ENCODE data around the gene KRT32. TPM values are rescaled to one million over a fixed set of nuclear protein-coding genes. Genes with fewer than 3 reads are reported as not detected.

KRT32 gene
- total and polyA plus RNA-seq, 12 donors = not detected

GRCh38 chr17:41415411-41415810 lies 51.8 kb downstream of the KRT32 start:
- Histone ChIP-seq H3K36me3 (replicated peaks in 1 of 2) (no peaks in the 10 kb centered on the region), H3K27ac (peak overlapping the region in 2 of 5 donors; percentile 19 to 55), H3K27me3 (no peaks in the 10 kb centered on the region), H3K4me3 (no peak overlapping the region), H3K4me1 (replicated peaks in 1 of 2) (peaks cover 5 to 18% of the 10 kb centered on the region in 2 donors), H3K9me3 (replicated peaks in 1 of 3) (no peaks in the 10 kb centered on the region)
- no peak for DNase-seq
- TF ChIP-seq POLR2A (IDR thresholded peaks at IDR 0.05) = no peak
- TF ChIP-seq CTCF (IDR thresholded peaks at IDR 0.05) = no peak
- intact Hi-C loops (cut with DNase I) = no loop called here
- WGBS, 4 donors = 53 to 58% (median 57%) methylated on average over 4 of the region's 4 CpGs

- Histone ChIP-seq H3K4me3 (no peak overlapping the region), H3K9me3 (replicated peaks in 1 of 3) (no peaks in the 10 kb centered on the region), H3K36me3 (replicated peaks in 1 of 2) (no peaks in the 10 kb centered on the region), H3K27me3 (no peaks in the 10 kb centered on the region), H3K4me1 (replicated peaks in 1 of 2) (peaks cover 5 to 18% of the 10 kb centered on the region in 2 donors), H3K27ac (no peak overlapping the region)
- no peak for DNase-seq
- intact Hi-C loops (cut with DNase I) = no loop called here
- 90 to 97% (median 95%) methylated on average over 1 to 2 of the region's 2 CpGs for WGBS, 4 donors
- no peak for TF ChIP-seq POLR2A (IDR thresholded peaks at IDR 0.05)
- TF ChIP-seq CTCF (IDR thresholded peaks at IDR 0.05) = no peak
Measured at GRCh38 chr17:41413982-41414381, 53.2 kb downstream of the KRT32 start.

- no peak for DNase-seq
- no peak overlapping the region for H3K27ac ChIP-seq
- no peaks in the 10 kb centered on the region for H3K36me3 ChIP-seq (replicated peaks in 1 of 2)
- no peak overlapping the region for H3K4me3 ChIP-seq
- TF ChIP-seq CTCF (IDR thresholded peaks at IDR 0.05) (no peak), POLR2A (IDR thresholded peaks at IDR 0.05) (no peak)
- H3K4me1 ChIP-seq (replicated peaks in 1 of 2) = peaks cover 5 to 18% of the 10 kb centered on the region in 2 donors
- WGBS, 4 donors = 72 to 85% (median 76%) methylated on average over 5 of the region's 5 CpGs
- intact Hi-C loops (cut with DNase I) = no loop called here
- H3K9me3 ChIP-seq (replicated peaks in 1 of 3) = no peaks in the 10 kb centered on the region
- no peaks in the 10 kb centered on the region for H3K27me3 ChIP-seq
Measured at GRCh38 chr17:41413353-41413957, 53.7 kb downstream of the KRT32 start.

GRCh38 chr17:41411072-41411840 lies 55.9 kb downstream of the KRT32 start:
- no peaks in the 10 kb centered on the region for H3K27me3 ChIP-seq
- intact Hi-C loops (cut with DNase I) = no loop called here
- H3K27ac ChIP-seq = no peak overlapping the region
- no peak for TF ChIP-seq CTCF (IDR thresholded peaks at IDR 0.05)
- no peak for TF ChIP-seq POLR2A (IDR thresholded peaks at IDR 0.05)
- H3K4me3 ChIP-seq = no peak overlapping the region
- WGBS, 4 donors = 95 to 97% (median 96%) methylated on average over 17 to 20 of the region's 20 CpGs
- H3K9me3 ChIP-seq (replicated peaks in 1 of 3) = no peaks in the 10 kb centered on the region
- H3K4me1 ChIP-seq (replicated peaks in 1 of 2) = peaks cover 1 to 9% of the 10 kb centered on the region in 2 donors
- DNase-seq = no peak
- H3K36me3 ChIP-seq (replicated peaks in 1 of 2) = no peaks in the 10 kb centered on the region

Small RNA genes lying within 50 kb of the gene (microRNA-seq; reads per million reads assigned to microRNA genes)
- gene MIR6510 = 0 reads per million in 3 donors

Small RNA genes lying within 50 kb of the gene (small RNA-seq; reads per million reads assigned to genes)
- gene RNU2-32P = 0 to 0.12 reads per million in 2 donors

Other genes with a start within 250 kb of the KRT32 start
- not detected for gene KRTAP9-2, start 240.7 kb downstream of the KRT32 start, total RNA-seq
- not detected for gene KRTAP9-2, start 240.7 kb downstream of the KRT32 start, polyA plus RNA-seq
- gene KRTAP9-3, start 234.9 kb downstream of the KRT32 start, total RNA-seq = not detected
- gene KRTAP9-3, start 234.9 kb downstream of the KRT32 start, polyA plus RNA-seq = not detected
- not detected for gene KRTAP9-8, start 229.4 kb downstream of the KRT32 start, total RNA-seq
- gene KRTAP9-8, start 229.4 kb downstream of the KRT32 start, polyA plus RNA-seq = not detected
- not detected for gene KRTAP9-4, start 217.7 kb downstream of the KRT32 start, total RNA-seq
- not detected for gene KRTAP9-4, start 217.7 kb downstream of the KRT32 start, polyA plus RNA-seq
- gene KRTAP9-9, start 212.0 kb downstream of the KRT32 start, total RNA-seq = not detected
- gene KRTAP9-9, start 212.0 kb downstream of the KRT32 start, polyA plus RNA-seq = not detected
- not detected for gene KRTAP9-6, start 202.0 kb downstream of the KRT32 start, total RNA-seq
- gene KRTAP9-6, start 202.0 kb downstream of the KRT32 start, polyA plus RNA-seq = not detected
- gene KRTAP9-7, start 191.7 kb downstream of the KRT32 start, total RNA-seq = not detected
- not detected for gene KRTAP9-7, start 191.7 kb downstream of the KRT32 start, polyA plus RNA-seq
- not detected for gene KRTAP29-1, start 164.5 kb downstream of the KRT32 start, total RNA-seq
- not detected for gene KRTAP29-1, start 164.5 kb downstream of the KRT32 start, polyA plus RNA-seq
- gene KRTAP16-1, start 158.1 kb downstream of the KRT32 start, total RNA-seq = not detected
- gene KRTAP16-1, start 158.1 kb downstream of the KRT32 start, polyA plus RNA-seq = not detected
- gene KRTAP17-1, start 151.7 kb downstream of the KRT32 start, total RNA-seq = not detected
- not detected for gene KRTAP17-1, start 151.7 kb downstream of the KRT32 start, polyA plus RNA-seq
- not detected for gene KRT33A, start 116.6 kb downstream of the KRT32 start, total RNA-seq
- gene KRT33A, start 116.6 kb downstream of the KRT32 start, polyA plus RNA-seq = not detected
- not detected for gene KRT33B, start 97.6 kb downstream of the KRT32 start, total RNA-seq
- gene KRT33B, start 97.6 kb downstream of the KRT32 start, polyA plus RNA-seq = not detected
- not detected for gene KRT34, start 85.1 kb downstream of the KRT32 start, total RNA-seq
- not detected for gene KRT34, start 85.1 kb downstream of the KRT32 start, polyA plus RNA-seq
- gene KRT31, start 69.8 kb downstream of the KRT32 start, total RNA-seq = not detected
- gene KRT31, start 69.8 kb downstream of the KRT32 start, polyA plus RNA-seq = not detected
- gene KRT37, start 42.8 kb downstream of the KRT32 start, total RNA-seq = not detected
- gene KRT37, start 42.8 kb downstream of the KRT32 start, polyA plus RNA-seq = not detected
- gene KRT38, start 26.4 kb downstream of the KRT32 start, total RNA-seq = not detected
- not detected for gene KRT38, start 26.4 kb downstream of the KRT32 start, polyA plus RNA-seq
- not detected for gene KRT35, start 13.8 kb upstream of the KRT32 start, total RNA-seq
- not detected for gene KRT35, start 13.8 kb upstream of the KRT32 start, polyA plus RNA-seq
- gene KRT36, start 22.5 kb upstream of the KRT32 start, total RNA-seq = under 1 TPM in 1 of 9 donors, not detected in 8; 0.28 TPM
- not detected for gene KRT36, start 22.5 kb upstream of the KRT32 start, polyA plus RNA-seq
- gene KRT13, start 38.2 kb upstream of the KRT32 start, total RNA-seq = 1 to 10 TPM in 1 of 9 donors, under 1 TPM in 2, not detected in 6; 0.54 to 3.5 (median 0.83) TPM
- gene KRT13, start 38.2 kb upstream of the KRT32 start, polyA plus RNA-seq = 10 to 100 TPM in 2 of 3 donors, not detected in 1; 18.6 to 20.0 TPM
- under 1 TPM in 2 of 9 donors, not detected in 7; 0.18 to 0.25 TPM for gene KRT15, start 51.5 kb upstream of the KRT32 start, total RNA-seq
- gene KRT15, start 51.5 kb upstream of the KRT32 start, polyA plus RNA-seq = under 1 TPM in 2 of 3 donors, not detected in 1; 0.64 to 0.88 TPM
- 10 to 100 TPM in 3 of 9 donors, 1 to 10 TPM in 6; 1.1 to 30.1 (median 4.6) TPM for gene KRT19, start 60.9 kb upstream of the KRT32 start, total RNA-seq
- gene KRT19, start 60.9 kb upstream of the KRT32 start, polyA plus RNA-seq = 10 to 100 TPM in 2 of 3 donors, 1 to 10 TPM in 1; 3.2 to 49.1 (median 26.1) TPM
- gene KRT9, start 104.7 kb upstream of the KRT32 start, total RNA-seq = under 1 TPM in 2 of 9 donors, not detected in 7; 0.14 to 0.32 TPM
- 1 to 10 TPM in 1 of 3 donors, under 1 TPM in 1, not detected in 1; 0.61 to 2.1 TPM for gene KRT9, start 104.7 kb upstream of the KRT32 start, polyA plus RNA-seq
- under 1 TPM in 1 of 9 donors, not detected in 8; 0.35 TPM for gene KRT14, start 119.5 kb upstream of the KRT32 start, total RNA-seq
- 1 to 10 TPM in 1 of 3 donors, not detected in 2; 1.2 TPM for gene KRT14, start 119.5 kb upstream of the KRT32 start, polyA plus RNA-seq
- 1 to 10 TPM in 2 of 9 donors, under 1 TPM in 5, not detected in 2; 0.18 to 3.0 (median 0.53) TPM for gene KRT16, start 145.4 kb upstream of the KRT32 start, total RNA-seq
- gene KRT16, start 145.4 kb upstream of the KRT32 start, polyA plus RNA-seq = 1 to 10 TPM in 2 of 3 donors, not detected in 1; 2.6 to 4.5 TPM
- gene KRT17, start 157.2 kb upstream of the KRT32 start, total RNA-seq = under 1 TPM in 3 of 9 donors, not detected in 6; 0.39 to 0.55 (median 0.55) TPM
- 1 to 10 TPM in 1 of 3 donors, under 1 TPM in 1, not detected in 1; 0.97 to 1.3 TPM for gene KRT17, start 157.2 kb upstream of the KRT32 start, polyA plus RNA-seq
- gene EIF1, start 221.5 kb upstream of the KRT32 start, total RNA-seq = 1,000 to 10,000 TPM in 1 of 9 donors, 100 to 1,000 TPM in 8; 105 to 1,189 (median 176) TPM
- gene EIF1, start 221.5 kb upstream of the KRT32 start, polyA plus RNA-seq = 1,000 to 10,000 TPM in 1 of 3 donors, 100 to 1,000 TPM in 2; 269 to 1,002 (median 614) TPM
- not detected for gene GAST, start 244.9 kb upstream of the KRT32 start, total RNA-seq
- gene GAST, start 244.9 kb upstream of the KRT32 start, polyA plus RNA-seq = not detected